Upper lobe of left lung (tissue), 6 donors: ENCODE measurements around the gene REC114. TPM values are rescaled to one million over a fixed set of nuclear protein-coding genes. Genes with fewer than 3 reads are reported as not detected.

Source experiments
- ATAC-seq, 2 donors: fragments of 200-7000 bp; cut with Tn5 transposase; one replicate each; pipeline ENCODE4 v1.9.1; 2022; ENCODE audit warnings: mild to moderate bottlenecking in 2 of 2, moderate library complexity in 2 of 2; ENCODE audit not compliant: low FRiP score in 2 of 2
- DNase-seq, 2 donors: peaks; one replicate each; pipeline ENCODE4 v3.0.0-alpha.2; 2019 to 2020
- H3K27ac ChIP-seq, 4 donors: fragments of 200-600 bp; sonication (generic); one replicate each; pipeline ENCODE4 v1.5.1; 2016 to 2019
- H3K27me3 ChIP-seq, 4 donors: fragments of 200-600 bp; sonication (generic); one replicate each; pipeline ENCODE4 v1.5.1; 2017 to 2019
- H3K36me3 ChIP-seq, 4 donors: fragments of 200-600 bp; sonication (generic); one replicate each; pipeline ENCODE4 v1.5.1; 2016 to 2019
- H3K4me1 ChIP-seq, 4 donors: fragments of 200-600 bp; sonication (generic); one replicate each; pipeline ENCODE4 v1.5.1; 2018 to 2019
- H3K4me3 ChIP-seq, 4 donors: fragments of 200-600 bp; sonication (generic); one replicate each; pipeline ENCODE4 v1.5.1; 2017 to 2019; ENCODE audit warnings: mild to moderate bottlenecking in 2 of 4, moderate library complexity in 1 of 4
- H3K9me3 ChIP-seq, 4 donors: fragments of 200-600 bp; sonication (generic); one replicate each; pipeline ENCODE4 v1.5.1; 2018 to 2019
- CTCF ChIP-seq, 6 experiments: fragments of 450-650 bp in 4 of 6; fragments of 200-600 bp in 2 of 6; sonication (generic) in 2 of 6; IDR thresholded peaks; one replicate each; pipeline ENCODE4 v1.5.1; 2016 to 2019; ENCODE audit warnings: antibody characterized with exemption in 6 of 6
- EP300 ChIP-seq, 4 donors: sonication (generic); formaldehyde crosslinking; IDR thresholded peaks; one replicate each; pipeline ENCODE4 v1.5.1; 2017; ENCODE audit warnings: antibody characterized with exemption in 4 of 4, control low read depth in 2 of 4
- POLR2A ChIP-seq, 4 donors: fragments of 450-650 bp; IDR thresholded peaks; one replicate each; pipeline ENCODE4 v1.5.1; 2016 to 2017; ENCODE audit warnings: antibody characterized with exemption in 4 of 4, mild to moderate bottlenecking in 2 of 4
- POLR2AphosphoS5 ChIP-seq, 2 donors: sonication (generic); formaldehyde crosslinking; IDR thresholded peaks; one replicate each; pipeline ENCODE4 v1.5.1; 2017; ENCODE audit warnings: antibody characterized with exemption in 2 of 2
- WGBS, 2 donors: methylation state at CpG; one replicate each; pipeline ENCODE4 v1.1.5; 2017 to 2018; 5-methylcytosine and 5-hydroxymethylcytosine counted together
- total RNA-seq, 6 donors: library from RNA; depleted of rRNA in 4 of 6; stranded (reverse); fragments of >200 nt in 4 of 6; gene quantifications; one replicate each; pipeline versions ENCODE4 v1.1.0 to v1.2.1, GENCODE V29; 2016 to 2021
- donor health status: DM: no; HTN: no; CAD: no; lungs with moderate emphysema.
- donor health status: DM: no; HTN: yes; CAD: no; lungs with severe emphysema.

The REC114 gene
- total RNA-seq, 6 donors from 2014 or later, result not detected

GRCh38 chr15:73585871-73586654 is 143.1 kb downstream of the REC114 start:
- no peak for DNase-seq
- Histone ChIP-seq H3K27ac (no peak overlapping the region), H3K4me3 (no peak overlapping the region), H3K9me3 (no peaks in the 10 kb centered on the region), H3K4me1 (no peaks in the 10 kb centered on the region), H3K36me3 (peaks cover 16 to 94% (median 46%) of the 10 kb centered on the region in 4 donors), H3K27me3 (no peaks in the 10 kb centered on the region)
- no peak for ATAC-seq
- no peak for TF ChIP-seq CTCF (IDR thresholded peaks at IDR 0.05)
- no peak for TF ChIP-seq EP300 (IDR thresholded peaks at IDR 0.05)
- no peak for TF ChIP-seq POLR2A (IDR thresholded peaks at IDR 0.05)
- TF ChIP-seq POLR2AphosphoS5 (IDR thresholded peaks at IDR 0.05), result no peak
- WGBS, 2 donors, result 86 to 92% methylated on average over 5 of the region's 5 CpGs

GRCh38 chr15:73589766-73590165 is 146.8 kb downstream of the REC114 start:
- Histone ChIP-seq H3K27ac (no peak overlapping the region), H3K36me3 (peaks cover 9 to 68% (median 30%) of the 10 kb centered on the region in 4 donors), H3K27me3 (no peaks in the 10 kb centered on the region), H3K4me1 (peaks cover 12 to 15% (median 13%) of the 10 kb centered on the region in 4 donors), H3K4me3 (no peak overlapping the region), H3K9me3 (no peaks in the 10 kb centered on the region)
- no peak for TF ChIP-seq POLR2AphosphoS5 (IDR thresholded peaks at IDR 0.05)
- no peak for TF ChIP-seq CTCF (IDR thresholded peaks at IDR 0.05)
- TF ChIP-seq POLR2A (IDR thresholded peaks at IDR 0.05), result no peak
- TF ChIP-seq EP300 (IDR thresholded peaks at IDR 0.05), result no peak
- ATAC-seq (no peak), DNase-seq (no peak)
- WGBS, 2 donors, result 93 to 95% methylated on average over 1 of the region's 1 CpG

- DNase-seq (no peak), ATAC-seq (no peak)
- H3K36me3 ChIP-seq, result peaks cover 9 to 64% (median 30%) of the 10 kb centered on the region in 4 donors
Measured at GRCh38 chr15:73590263-73590662, 147.3 kb downstream of the REC114 start.

GRCh38 chr15:73593304-73594074 is 150.5 kb downstream of the REC114 start:
- no peaks in the 10 kb centered on the region for H3K9me3 ChIP-seq
- ATAC-seq (no peak), DNase-seq (no peak)
- H3K4me3 ChIP-seq, result no peak overlapping the region
- peaks cover 20 to 48% (median 34%) of the 10 kb centered on the region in 4 donors for H3K4me1 ChIP-seq
- 47 to 54% methylated on average over 9 of the region's 9 CpGs for WGBS, 2 donors
- peaks cover 4 to 33% (median 10%) of the 10 kb centered on the region in 4 donors for H3K36me3 ChIP-seq
- no peak for TF ChIP-seq POLR2A (IDR thresholded peaks at IDR 0.05)
- no peak for TF ChIP-seq POLR2AphosphoS5 (IDR thresholded peaks at IDR 0.05)
- TF ChIP-seq CTCF (IDR thresholded peaks at IDR 0.05), result no peak
- H3K27me3 ChIP-seq, result no peaks in the 10 kb centered on the region
- peak overlapping the region in 1 of 4 donors; percentile 18 for H3K27ac ChIP-seq

More at GRCh38 chr15:73590263-73590662, 147.3 kb downstream of the REC114 start:
- H3K9me3 ChIP-seq, result no peaks in the 10 kb centered on the region
- TF ChIP-seq POLR2A (IDR thresholded peaks at IDR 0.05) (no peak), EP300 (IDR thresholded peaks at IDR 0.05) (no peak), CTCF (IDR thresholded peaks at IDR 0.05) (no peak), POLR2AphosphoS5 (IDR thresholded peaks at IDR 0.05) (no peak)
- H3K4me1 ChIP-seq, result peaks cover 12 to 20% (median 14%) of the 10 kb centered on the region in 4 donors
- WGBS, 2 donors, result 95 to 96% methylated on average over 5 of the region's 5 CpGs
- H3K27me3 ChIP-seq, result no peaks in the 10 kb centered on the region
- H3K27ac ChIP-seq, result no peak overlapping the region
- no peak overlapping the region for H3K4me3 ChIP-seq
